CD14-positive monocyte (primary cell): ENCODE measurements around the gene ABCG4. TPM values are rescaled to one million over a fixed set of nuclear protein-coding genes. Genes with fewer than 3 reads are reported as not detected.

Source experiments
- DNase-seq, 3 donors: peaks; one replicate each; pipeline ENCODE4 v3.0.0-alpha.2; 2011 to 2022
- H2AFZ ChIP-seq: 2 replicates; pipeline ENCODE4 v1.6.0; 2012; ENCODE audit warnings: mild to moderate bottlenecking, low read depth, low read length, inconsistent platforms; ENCODE audit not compliant: insufficient read depth, poor library complexity, severe bottlenecking
- H3K27ac ChIP-seq, 2 donors: 1 replicate in 1 of 2; 2 replicates in 1 of 2; pipeline ENCODE4 v1.5.1; 2012 to 2013; ENCODE audit warnings: low read length in 2 of 2, control low read depth in 1 of 2, inconsistent platforms in 1 of 2, low read depth in 1 of 2, mild to moderate bottlenecking in 1 of 2
- H3K27me3 ChIP-seq, 2 donors: one replicate each; pipeline versions ENCODE4 v1.6.0 to v1.6.1; 2011 to 2013; ENCODE audit warnings: low read length in 2 of 2; ENCODE audit not compliant: control insufficient read depth in 2 of 2, insufficient read depth in 2 of 2
- H3K36me3 ChIP-seq, 2 donors: replicated peaks in 1 of 2; 1 replicate in 1 of 2; 2 replicates in 1 of 2; pipeline versions ENCODE4 v1.5.1 to v1.6.1; 2012 to 2013; ENCODE audit warnings: low read length in 2 of 2, control low read depth in 1 of 2, inconsistent platforms in 1 of 2, mild to moderate bottlenecking in 1 of 2; ENCODE audit not compliant: insufficient read depth in 2 of 2, control insufficient read depth in 1 of 2
- H3K4me1 ChIP-seq, 2 donors: 1 replicate in 1 of 2; 2 replicates in 1 of 2; pipeline versions ENCODE4 v1.5.1 to v1.6.1; 2012 to 2013; ENCODE audit warnings: low read length in 2 of 2, control low read depth in 1 of 2, inconsistent platforms in 1 of 2, mild to moderate bottlenecking in 1 of 2, moderate library complexity in 1 of 2; ENCODE audit not compliant: insufficient read depth in 2 of 2, control insufficient read depth in 1 of 2
- H3K4me2 ChIP-seq: replicated peaks from 2 replicates; pipeline ENCODE3; 2012; ENCODE audit warnings: low read length, moderate library complexity, mild to moderate bottlenecking; ENCODE audit not compliant: poor library complexity, severe bottlenecking; ENCODE audit errors: extremely low read depth
- H3K4me3 ChIP-seq, 3 experiments: fragments of 200-600 bp in 1 of 3; sonication (generic) in 1 of 3; replicated peaks in 1 of 3; 1 replicate in 2 of 3; 2 replicates in 1 of 3; pipeline ENCODE4 v1.5.1; 2011 to 2013; ENCODE audit warnings: low read length in 3 of 3, mild to moderate bottlenecking in 3 of 3, control low read depth in 2 of 3, low read depth in 2 of 3, inconsistent platforms in 1 of 3, moderate library complexity in 1 of 3
- H3K79me2 ChIP-seq: 2 replicates; pipeline ENCODE4 v1.6.0; 2012; ENCODE audit warnings: mild to moderate bottlenecking, control low read depth, inconsistent platforms, low read length, moderate library complexity; ENCODE audit not compliant: insufficient read depth
- H3K9ac ChIP-seq: 2 replicates; pipeline ENCODE4 v1.6.0; 2017; ENCODE audit warnings: low read length, mild to moderate bottlenecking; ENCODE audit not compliant: insufficient read depth, poor library complexity, severe bottlenecking
- H3K9me3 ChIP-seq, 2 donors: replicated peaks in 1 of 2; 1 replicate in 1 of 2; 2 replicates in 1 of 2; pipeline versions ENCODE4 v1.5.1 to v1.6.1; 2012 to 2013; ENCODE audit warnings: low read length in 2 of 2, control low read depth in 1 of 2; ENCODE audit not compliant: control insufficient read depth in 1 of 2, insufficient read depth in 1 of 2
- H4K20me1 ChIP-seq: 2 replicates; pipeline ENCODE4 v1.6.0; 2012; ENCODE audit warnings: mild to moderate bottlenecking, low read length, control low read depth, moderate library complexity; ENCODE audit not compliant: insufficient read depth
- H3K27ac Mint-ChIP-seq, 7 donors: one replicate each; pipeline ENCODE4 v1.8.0; 2020; ENCODE audit warnings: mild to moderate bottlenecking in 7 of 7, mixed read lengths in 7 of 7, moderate library complexity in 6 of 7, inconsistent platforms in 2 of 7
- H3K27me3 Mint-ChIP-seq, 3 donors: one replicate each; pipeline ENCODE4 v1.8.0; 2021 to 2022; ENCODE audit warnings: low read depth in 3 of 3, mild to moderate bottlenecking in 3 of 3, mixed read lengths in 3 of 3, moderate library complexity in 3 of 3, inconsistent platforms in 1 of 3
- H3K36me3 Mint-ChIP-seq, 2 donors: one replicate each; pipeline ENCODE4 v1.8.0; 2020; ENCODE audit warnings: mixed read lengths in 2 of 2, inconsistent platforms in 1 of 2, mild to moderate bottlenecking in 1 of 2
- H3K4me1 Mint-ChIP-seq: one replicate; pipeline ENCODE4 v1.8.0; 2020; ENCODE audit warnings: mild to moderate bottlenecking, mixed read lengths
- H3K4me3 Mint-ChIP-seq, 2 donors: one replicate each; pipeline ENCODE4 v1.8.0; 2020; ENCODE audit warnings: mild to moderate bottlenecking in 2 of 2, mixed read lengths in 2 of 2, moderate library complexity in 1 of 2
- H3K9me3 Mint-ChIP-seq, 7 donors: one replicate each; pipeline ENCODE4 v1.8.0; 2020 to 2022; ENCODE audit warnings: mixed read lengths in 7 of 7, mild to moderate bottlenecking in 6 of 7, moderate library complexity in 6 of 7, inconsistent platforms in 2 of 7
- CTCF ChIP-seq: fragments of 200-600 bp; IDR thresholded peaks from one replicate; pipeline ENCODE4 v1.8.0; 2022; ENCODE audit warnings: antibody characterized with exemption, mild to moderate bottlenecking
- WGBS: methylation state at CpG from one replicate; pipeline ENCODE4 v1.1.5; 2013; ENCODE audit warnings: missing lambda C conversion rate; ENCODE audit not compliant: insufficient coverage; 5-methylcytosine and 5-hydroxymethylcytosine counted together
- intact Hi-C, 2 donors: fragments of 100-400 bp; cut with micrococcal nuclease; formaldehyde crosslinking; loops; one replicate each; pipeline versions ENCODE4 v1.15.0 to v1.15.1; 2023
- polyA plus RNA-seq, 3 donors: library from polyadenylated mRNA; depleted of rRNA in 1 of 3; unstranded in 2 of 3; stranded (reverse) in 1 of 3; fragments of 300-500 nt in 2 of 3; fragments of >200 nt in 1 of 3; fragmentation: Illumina TruSeq in 2 of 3; gene quantifications; 1 replicate in 2 of 3; 2 replicates in 1 of 3; pipeline ENCODE4 v1.2.3, GENCODE V29; 2012 to 2021

ABCG4 gene
- polyA plus RNA-seq, 3 donors: 0.04 TPM; not detected in 2

GRCh38 chr11:119206511-119207414, 57.9 kb downstream of the ABCG4 start:
- Histone ChIP-seq H3K4me1 (peaks cover 43 to 53% of the 10 kb centered on the region in 2 donors), H3K36me3 (no peaks in the 10 kb centered on the region), H3K9me3 (no peaks in the 10 kb centered on the region), H2AFZ (peak overlapping the region; percentile 76), H4K20me1 (peaks cover 51% of the 10 kb centered on the region), H3K27ac (peak overlapping the region; percentile 73 to 81), H3K4me2 (peak overlapping the region; percentile 96), H3K27me3 (no peaks in the 10 kb centered on the region), H3K9ac (peak overlapping the region; percentile 78), H3K79me2 (peaks cover 56% of the 10 kb centered on the region), H3K4me3 (peak overlapping the region; percentile 85 to 99 (median 96))
- WGBS: 1% methylated on average over 14 of the region's 41 CpGs
- DNase-seq: peak; percentile 12 to 50 (median 34)
- TF ChIP-seq CTCF: no peak
- peak overlapping the region; percentile 92 to 97 (median 95) for H3K27ac Mint-ChIP-seq
- H3K36me3 Mint-ChIP-seq: peaks cover 0 to 3% of the 10 kb centered on the region in 2 donors
- H3K27me3 Mint-ChIP-seq: no peaks in the 10 kb centered on the region
- H3K4me3 Mint-ChIP-seq: peak overlapping the region; percentile 97 to 99
- no peaks in the 10 kb centered on the region for H3K9me3 Mint-ChIP-seq
- H3K4me1 Mint-ChIP-seq: peaks cover 45% of the 10 kb centered on the region
- intact Hi-C loops: no loop called here

DNA sequence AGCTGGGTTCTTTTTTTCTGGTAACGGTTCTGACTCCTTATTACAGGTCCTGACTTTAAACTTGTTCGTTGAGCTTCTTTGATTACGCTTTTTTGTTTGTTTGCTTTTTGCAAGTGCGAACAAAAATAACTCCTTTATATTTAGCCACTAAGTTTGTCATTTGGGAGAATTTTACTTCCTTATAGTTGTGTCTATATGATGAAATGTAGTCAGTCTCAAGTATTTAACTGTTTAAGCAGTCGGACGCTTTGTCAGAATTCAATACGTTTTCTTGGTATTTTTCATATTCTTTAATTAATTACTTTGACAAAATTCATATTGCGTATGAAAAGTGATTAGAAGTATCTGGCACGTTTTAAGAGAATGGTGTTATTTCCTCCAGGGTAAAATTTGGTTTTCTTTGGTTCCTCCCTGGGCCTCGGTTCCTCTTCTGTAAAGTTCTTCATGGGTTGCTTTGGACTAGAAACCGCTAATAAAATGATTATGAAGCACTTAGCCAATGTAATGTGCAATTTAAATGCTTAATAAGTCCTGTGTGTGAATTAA, 58.6 kb downstream of the ABCG4 start:
- peak overlapping the region; percentile 49 to 81 for H3K27ac ChIP-seq
- no peaks in the 10 kb centered on the region for H3K27me3 ChIP-seq
- TF ChIP-seq CTCF: no peak
- Mint-ChIP-seq H3K27ac (peak overlapping the region; percentile 87 to 97 (median 95)), H3K36me3 (peaks cover 0 to 3% of the 10 kb centered on the region in 2 donors), H3K4me1 (peaks cover 45% of the 10 kb centered on the region), H3K9me3 (no peaks in the 10 kb centered on the region), H3K4me3 (peak overlapping the region; percentile 97 to 99), H3K27me3 (no peaks in the 10 kb centered on the region)
- WGBS: 0% methylated on average over 1 of the region's 11 CpGs
- intact Hi-C loops: no loop called here
- H2AFZ ChIP-seq: peak overlapping the region; percentile 27
- peak overlapping the region; percentile 78 for H3K9ac ChIP-seq
- peaks cover 58% of the 10 kb centered on the region for H4K20me1 ChIP-seq
- peak overlapping the region; percentile 96 for H3K4me2 ChIP-seq
- H3K36me3 ChIP-seq: no peaks in the 10 kb centered on the region
- no peaks in the 10 kb centered on the region for H3K9me3 ChIP-seq
- peaks cover 43 to 53% of the 10 kb centered on the region in 2 donors for H3K4me1 ChIP-seq
- peak in 2 of 3 donors; percentile 24 to 50 for DNase-seq
- H3K4me3 ChIP-seq: peak overlapping the region; percentile 85 to 99 (median 96)
- H3K79me2 ChIP-seq: peaks cover 63% of the 10 kb centered on the region
